VCaP (cell line): ENCODE data around the gene ZDHHC8.

Experiments used
- H3K27ac ChIP-seq: fragments of 450-650 bp; 2 replicates; pipeline ENCODE4 v1.5.1; 2017
- TF ChIP-seq, protein P1 (sequence below): fragments of 450-650 bp; conservative IDR thresholded peaks from 2 replicates; pipeline ENCODE4 v1.5.1; 2017; ENCODE audit warnings: mild to moderate bottlenecking, moderate library complexity

Gene ZDHHC8

DNA sequence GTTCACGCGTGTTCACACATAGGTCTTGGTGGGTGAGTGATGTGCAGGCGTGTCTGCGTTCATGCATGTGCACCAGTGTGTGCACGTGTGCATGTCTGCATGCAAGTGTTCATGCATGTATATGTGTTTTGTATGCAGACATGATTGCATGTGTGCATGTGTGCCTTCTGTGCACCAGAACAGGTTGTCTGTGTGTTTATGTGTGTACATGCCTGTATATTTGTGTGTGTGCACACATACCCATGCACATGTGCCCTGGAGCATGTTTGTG lies 4.9 kb downstream of the ZDHHC8 start:
- TF ChIP-seq, protein P1, sequence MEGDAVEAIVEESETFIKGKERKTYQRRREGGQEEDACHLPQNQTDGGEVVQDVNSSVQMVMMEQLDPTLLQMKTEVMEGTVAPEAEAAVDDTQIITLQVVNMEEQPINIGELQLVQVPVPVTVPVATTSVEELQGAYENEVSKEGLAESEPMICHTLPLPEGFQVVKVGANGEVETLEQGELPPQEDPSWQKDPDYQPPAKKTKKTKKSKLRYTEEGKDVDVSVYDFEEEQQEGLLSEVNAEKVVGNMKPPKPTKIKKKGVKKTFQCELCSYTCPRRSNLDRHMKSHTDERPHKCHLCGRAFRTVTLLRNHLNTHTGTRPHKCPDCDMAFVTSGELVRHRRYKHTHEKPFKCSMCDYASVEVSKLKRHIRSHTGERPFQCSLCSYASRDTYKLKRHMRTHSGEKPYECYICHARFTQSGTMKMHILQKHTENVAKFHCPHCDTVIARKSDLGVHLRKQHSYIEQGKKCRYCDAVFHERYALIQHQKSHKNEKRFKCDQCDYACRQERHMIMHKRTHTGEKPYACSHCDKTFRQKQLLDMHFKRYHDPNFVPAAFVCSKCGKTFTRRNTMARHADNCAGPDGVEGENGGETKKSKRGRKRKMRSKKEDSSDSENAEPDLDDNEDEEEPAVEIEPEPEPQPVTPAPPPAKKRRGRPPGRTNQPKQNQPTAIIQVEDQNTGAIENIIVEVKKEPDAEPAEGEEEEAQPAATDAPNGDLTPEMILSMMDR, result no peak
- no peak overlapping the region for H3K27ac ChIP-seq

DNA sequence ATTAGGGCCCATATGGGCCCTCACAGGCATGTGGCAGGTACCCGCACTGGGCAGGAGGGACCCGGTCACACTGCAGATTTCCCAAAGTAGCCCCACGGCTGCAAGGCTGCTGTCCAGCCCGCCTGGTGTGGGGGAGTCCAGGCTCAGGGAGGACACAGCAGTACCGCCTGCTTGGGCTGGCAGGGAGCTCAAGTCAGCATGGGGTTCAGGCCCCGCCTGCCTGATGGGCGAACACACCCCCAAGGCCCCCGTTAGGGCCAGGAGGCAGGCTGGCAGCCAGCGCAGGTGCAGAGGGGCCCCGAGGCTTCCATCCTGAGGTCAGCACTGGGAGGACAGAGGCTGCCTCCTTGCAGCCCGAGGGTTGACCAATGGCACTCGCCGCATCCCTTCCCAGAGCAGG lies 5.5 kb downstream of the ZDHHC8 start:
- TF ChIP-seq, protein P1, result no peak
- no peak overlapping the region for H3K27ac ChIP-seq

DNA sequence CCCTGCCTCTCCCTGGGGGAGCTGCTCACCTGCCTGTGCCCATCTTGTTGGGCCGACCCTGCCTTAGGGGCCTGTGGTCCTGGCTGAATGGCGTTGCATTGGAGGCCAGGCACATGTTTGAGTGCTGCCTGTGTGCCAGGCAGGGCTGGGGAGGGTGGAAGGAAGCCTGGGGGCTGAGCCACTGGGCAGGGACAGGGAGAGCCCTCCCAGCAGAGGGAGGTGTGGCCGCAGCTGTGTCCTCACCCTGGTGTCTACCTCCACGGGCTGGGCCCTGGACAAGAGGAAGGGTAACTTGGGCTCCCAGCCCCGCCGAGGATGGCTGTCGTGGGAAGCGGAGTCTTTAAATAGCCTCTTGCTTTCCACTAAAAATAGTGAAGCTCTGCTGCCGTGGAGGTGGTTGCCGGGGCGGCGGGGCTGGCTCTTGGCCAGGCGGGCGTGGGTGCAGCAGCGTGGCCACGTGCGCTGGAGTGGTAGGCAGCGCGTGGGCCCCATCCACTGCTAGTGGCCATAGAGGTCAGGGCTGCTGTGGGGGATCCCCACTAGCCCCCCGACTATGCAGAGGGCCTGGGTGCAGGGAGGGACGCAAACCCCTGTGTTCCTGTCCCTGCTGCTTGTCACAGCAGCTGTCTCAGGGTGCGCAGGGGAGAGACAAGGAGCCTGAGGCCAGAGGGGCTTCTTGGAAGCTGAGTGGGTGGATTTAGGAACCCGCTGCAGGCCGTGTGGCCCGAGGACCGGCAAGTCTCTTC lies 6.2 kb downstream of the ZDHHC8 start:
- no peak overlapping the region for H3K27ac ChIP-seq
- TF ChIP-seq, protein P1, result no peak

DNA sequence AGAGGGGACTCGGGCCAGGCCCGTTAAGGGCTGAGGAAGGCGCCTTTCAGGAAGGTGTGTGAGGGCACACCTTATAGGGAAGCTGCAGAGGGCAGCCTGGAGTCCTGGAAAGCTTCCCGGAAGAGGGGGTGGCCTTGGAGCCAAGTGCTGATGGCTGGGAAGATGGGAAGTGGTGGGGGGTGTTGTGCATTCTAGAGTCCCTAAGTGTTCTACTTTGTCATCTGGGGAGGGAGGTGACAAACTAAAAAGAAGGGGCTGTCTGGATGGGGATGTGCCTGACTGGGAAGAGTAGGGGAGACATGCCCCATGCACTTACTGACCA lies 6.8 kb downstream of the ZDHHC8 start:
- no peak overlapping the region for H3K27ac ChIP-seq
- TF ChIP-seq, protein P1, result no peak

DNA sequence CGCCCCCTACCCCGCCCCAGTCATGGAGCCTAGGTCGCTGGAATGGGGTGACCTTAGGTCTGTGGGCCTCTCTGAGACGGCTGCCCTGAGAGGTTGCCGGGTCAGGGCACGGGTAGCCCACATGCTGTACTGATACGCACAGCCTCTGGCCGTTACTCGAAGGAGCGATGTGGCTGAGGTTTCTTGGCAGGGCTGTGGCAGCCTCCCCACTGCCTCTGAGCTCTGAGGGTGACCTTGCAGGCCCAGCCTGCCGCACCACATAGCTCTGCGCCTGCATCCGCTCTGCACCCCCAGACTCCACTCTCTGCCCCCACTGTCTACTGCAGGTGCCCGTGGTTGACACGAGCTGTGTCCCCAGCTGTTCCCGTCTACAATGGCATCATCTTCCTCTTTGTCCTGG lies 7.3 kb downstream of the ZDHHC8 start:
- no peak overlapping the region for H3K27ac ChIP-seq
- TF ChIP-seq, protein P1, result no peak

DNA sequence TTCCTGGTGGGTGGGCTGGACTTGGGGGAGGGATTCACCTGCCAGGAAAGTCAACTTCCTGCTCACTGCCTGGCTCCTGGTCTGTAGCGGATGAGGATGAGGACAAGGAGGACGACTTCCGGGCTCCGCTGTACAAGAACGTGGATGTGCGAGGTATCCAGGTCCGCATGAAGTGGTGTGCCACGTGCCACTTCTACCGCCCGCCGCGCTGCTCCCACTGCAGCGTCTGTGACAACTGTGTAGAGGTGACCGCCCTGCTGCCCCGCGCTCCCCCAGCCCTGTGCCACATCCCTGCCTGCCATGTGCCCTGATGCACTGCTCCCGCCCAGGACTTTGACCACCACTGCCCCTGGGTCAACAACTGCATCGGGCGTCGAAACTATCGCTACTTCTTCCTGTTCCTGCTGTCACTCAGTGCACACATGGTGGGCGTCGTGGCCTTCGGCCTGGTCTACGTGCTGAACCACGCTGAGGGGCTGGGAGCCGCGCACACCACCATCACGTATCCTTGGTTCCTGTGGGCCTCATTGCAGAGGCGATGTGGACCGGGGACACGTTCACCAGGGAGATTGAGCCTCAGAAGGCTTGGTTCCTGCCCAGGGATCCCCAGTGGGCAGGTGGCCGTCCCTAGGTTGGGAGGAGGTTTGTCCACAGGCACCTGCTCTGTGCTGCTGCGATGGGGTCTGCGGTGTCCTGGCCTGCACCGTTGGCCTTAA lies 7.9 kb downstream of the ZDHHC8 start:
- no peak overlapping the region for H3K27ac ChIP-seq
- TF ChIP-seq, protein P1, result no peak

DNA sequence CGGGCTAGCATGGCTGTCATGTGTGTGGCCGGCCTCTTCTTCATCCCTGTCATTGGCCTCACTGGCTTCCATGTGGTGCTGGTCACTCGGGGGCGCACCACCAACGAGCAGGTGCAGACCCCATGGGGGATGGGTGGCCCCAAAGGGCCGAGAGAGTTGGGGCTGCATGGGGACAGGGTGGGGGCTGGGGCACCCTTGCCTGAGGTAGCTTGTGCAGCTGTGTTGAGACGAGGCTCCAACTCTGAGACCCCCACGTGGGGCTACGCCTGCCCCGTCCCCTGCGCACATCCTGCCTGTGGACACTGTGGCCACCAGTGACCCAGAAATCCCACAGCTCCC lies 8.5 kb downstream of the ZDHHC8 start:
- TF ChIP-seq, protein P1, result no peak
- H3K27ac ChIP-seq, result no peak overlapping the region
